ENCODE measurements around the gene EML3. TPM values are rescaled to one million over a fixed set of nuclear protein-coding genes. Genes with fewer than 3 reads are reported as not detected.

The EML3 gene
- total and polyA plus RNA-seq, 2 of the 13 experiments (the other 11 are each of a cell fraction or from before 2014, with no cell fraction given) = 10.6 to 12.3 TPM

GRCh38 chr11:62648185-62648966 lies 35.8 kb upstream of the EML3 start:
- ATAC-seq = no peak
- POLR2A ChIA-PET = interaction anchor here (0.9 to 5.0 kb wide), 7 partner anchors 17 to 224 kb away, joined by 3 to 53 read pairs (median 4); partner anchors contain the start of genes B3GAT3, C11orf98, CSKMT and EEF1G
- CTCF ChIA-PET (ENCODE audit: low intra/inter-chr PET ratio, low total read pairs) = no interaction called here

GRCh38 chr11:62647609-62648005 lies 35.0 kb upstream of the EML3 start:
- Histone ChIP-seq H3K27me3 (ENCODE audit: control insufficient read depth in 1 of 2, insufficient read depth in 2 of 2, low read length in 2 of 2) (no peaks in the 10 kb centered on the region), H3K9ac (ENCODE audit: insufficient read depth, low read depth, low read length) (no peak overlapping the region), H2AFZ (ENCODE audit: low read length) (no peak overlapping the region), H3K27ac (ENCODE audit: extremely low read length, insufficient read depth, low read length) (peak overlapping the region; percentile 98), H3K4me2 (ENCODE audit: low read depth, low read length) (peak overlapping the region; percentile 68; the same call in 1 of the 2 replicates), H3K9me3 (ENCODE audit: low read length) (no peaks in the 10 kb centered on the region), H3K4me1 (ENCODE audit: insufficient read depth, low read length) (peaks cover 52% of the 10 kb centered on the region), H3K36me3 (replicated peaks in 1 of 2; ENCODE audit: control insufficient read depth in 1 of 2, insufficient read depth in 2 of 2, low read length in 2 of 2) (peaks cover 4 to 24% of the 10 kb centered on the region in 2 experiments; a peak in 3 of 5 replicates), H4K20me1 (ENCODE audit: insufficient read depth, low read length) (peaks cover 8% of the 10 kb centered on the region), H3K4me3 (replicated peaks in 1 of 3; ENCODE audit: insufficient read depth in 1 of 3, low read depth in 2 of 3, low read length in 3 of 3) (no peak overlapping the region), H3K79me2 (ENCODE audit: insufficient read depth, low read length) (peaks cover 46% of the 10 kb centered on the region)
- 91% methylated on average over 3 of the region's 6 CpGs for WGBS (ENCODE audit: low lambda C conversion rate)
- in situ Hi-C loops (cut with HindIII; ENCODE audit: extremely low pct_ligation_motif_present, low pct_unique_long_range_greater_than_20kb) = no loop called here
- no peak for ATAC-seq
- no peak for FAIRE-seq
- TF ChIP-seq ZIK1 (CRISPR knock-in tag; IDR thresholded peaks at IDR 0.05; ENCODE audit: borderline replicate concordance, low read depth) = no peak
- no peak for TF ChIP-seq PRDM10 (CRISPR knock-in tag; IDR thresholded peaks at IDR 0.05; ENCODE audit: low read depth)
- TF ChIP-seq FOXO4 (CRISPR knock-in tag; conservative IDR thresholded peaks at IDR 0.05) = 0 out of 2 replicates have a peak, but pooled peaks have one; percentile 27
- TF ChIP-seq BCL3 (CRISPR knock-in tag; IDR thresholded peaks at IDR 0.05) = no peak
- 0 out of 2 replicates have a peak, but pooled peaks have one; percentile 17 for TF ChIP-seq POLR2AphosphoS5 (IDR thresholded peaks at IDR 0.05; ENCODE audit: low read depth, low read length)
- 0 out of 2 replicates have a peak, but pooled peaks have one; percentile 23 for TF ChIP-seq AKAP8 (CRISPR knock-in tag; IDR thresholded peaks at IDR 0.05)
- intact Hi-C loops (cut with micrococcal nuclease; ENCODE audit: unreplicated experiment) = no loop called here
- ChIA-PET POLR2A (interaction anchor here (1.3 to 5.0 kb wide), 5 partner anchors 18 to 223 kb away, joined by 3 to 53 read pairs (median 19); partner anchors contain the start of genes B3GAT3, C11orf98, CSKMT and LBHD1), CTCF (ENCODE audit: low intra/inter-chr PET ratio, low total read pairs) (no interaction called here)
- BruUV-seq (replicated peaks) = no TSS peak
- no peak for DNase-seq (ENCODE audit: low spot score)

More at GRCh38 chr11:62648185-62648966, 35.8 kb upstream of the EML3 start:
- FAIRE-seq = no peak
- Histone ChIP-seq H3K27me3 (ENCODE audit: control insufficient read depth in 1 of 2, insufficient read depth in 2 of 2, low read length in 2 of 2) (no peaks in the 10 kb centered on the region), H3K4me2 (ENCODE audit: low read depth, low read length) (no peak overlapping the region), H3K9ac (ENCODE audit: insufficient read depth, low read depth, low read length) (no peak overlapping the region), H3K4me1 (ENCODE audit: insufficient read depth, low read length) (peaks cover 45% of the 10 kb centered on the region), H3K4me3 (replicated peaks in 1 of 3; ENCODE audit: insufficient read depth in 1 of 3, low read depth in 2 of 3, low read length in 3 of 3) (no peak overlapping the region), H3K79me2 (ENCODE audit: insufficient read depth, low read length) (peaks cover 46% of the 10 kb centered on the region), H2AFZ (ENCODE audit: low read length) (no peak overlapping the region), H4K20me1 (ENCODE audit: insufficient read depth, low read length) (peaks cover 8% of the 10 kb centered on the region), H3K9me3 (ENCODE audit: low read length) (no peaks in the 10 kb centered on the region), H3K36me3 (replicated peaks in 1 of 2; ENCODE audit: control insufficient read depth in 1 of 2, insufficient read depth in 2 of 2, low read length in 2 of 2) (peaks cover 4 to 24% of the 10 kb centered on the region in 2 experiments; a peak in 3 of 5 replicates), H3K27ac (ENCODE audit: extremely low read length, insufficient read depth, low read length) (no peak overlapping the region)
- in situ Hi-C loops (cut with HindIII; ENCODE audit: extremely low pct_ligation_motif_present, low pct_unique_long_range_greater_than_20kb) (no loop called here), intact Hi-C loops (cut with micrococcal nuclease; ENCODE audit: unreplicated experiment) (no loop called here)
- BruUV-seq (replicated peaks) = no TSS peak
- no peak for DNase-seq (ENCODE audit: low spot score)
- 91% methylated on average over 4 of the region's 24 CpGs for WGBS (ENCODE audit: low lambda C conversion rate)
- TF ChIP-seq AGO2 (optimal IDR thresholded peaks at IDR 0.05; ENCODE audit: low read depth, low read length) = peak; percentile 58
- no peak for TF ChIP-seq ZNF674 (CRISPR knock-in tag; IDR thresholded peaks at IDR 0.05; ENCODE audit: low read depth)

All from HepG2 (cell line).